IPS-20b (cell line): Measurements from ENCODE around the gene ABAT.

Source experiments
- H3K27ac ChIP-seq: one replicate; pipeline ENCODE4 v1.5.1; 2013; ENCODE audit warnings: low read length
- H3K27me3 ChIP-seq: 2 replicates; pipeline ENCODE4 v1.6.1; 2013; ENCODE audit warnings: mild to moderate bottlenecking, low read length, inconsistent platforms; ENCODE audit not compliant: insufficient read depth
- H3K36me3 ChIP-seq: 2 replicates; pipeline ENCODE4 v1.6.1; 2013; ENCODE audit warnings: low read depth, mild to moderate bottlenecking, inconsistent platforms, low read length, moderate library complexity; ENCODE audit not compliant: insufficient read depth
- H3K4me1 ChIP-seq: 2 replicates; pipeline ENCODE4 v1.6.1; 2013; ENCODE audit warnings: mild to moderate bottlenecking, control low read depth, inconsistent platforms, low read length, moderate library complexity; ENCODE audit not compliant: insufficient read depth
- H3K4me3 ChIP-seq: 2 replicates; pipeline ENCODE4 v1.5.1; 2013; ENCODE audit warnings: mild to moderate bottlenecking, low read length, inconsistent platforms
- H3K9ac ChIP-seq: 2 replicates; pipeline ENCODE4 v1.6.1; 2013; ENCODE audit warnings: low read depth, mild to moderate bottlenecking, inconsistent platforms, low read length, moderate library complexity
- H3K9me3 ChIP-seq: 2 replicates; pipeline ENCODE4 v1.6.1; 2013; ENCODE audit warnings: mild to moderate bottlenecking, low read depth, low read length, inconsistent platforms; ENCODE audit not compliant: insufficient read depth

The ABAT gene

GRCh38 chr16:8816967-8817655, 142.7 kb downstream of the ABAT start:
- no peaks in the 10 kb centered on the region for H3K27me3 ChIP-seq
- H3K4me1 ChIP-seq: no peaks in the 10 kb centered on the region; the same call in 1 of the 2 replicates
- no peak overlapping the region for H3K4me3 ChIP-seq
- no peak overlapping the region for H3K27ac ChIP-seq
- no peak overlapping the region for H3K9ac ChIP-seq
- H3K36me3 ChIP-seq: peaks cover 92% of the 10 kb centered on the region
- H3K9me3 ChIP-seq: no peaks in the 10 kb centered on the region

- no peak overlapping the region for H3K27ac ChIP-seq
- no peaks in the 10 kb centered on the region for H3K27me3 ChIP-seq
- H3K9ac ChIP-seq: no peak overlapping the region; the same call in 1 of the 2 replicates
Observed at GRCh38 chr16:8818504-8819270, 144.3 kb downstream of the ABAT start.

GRCh38 chr16:8819411-8820034, 145.1 kb downstream of the ABAT start:
- Histone ChIP-seq H3K9me3 (no peaks in the 10 kb centered on the region), H3K9ac (no peak overlapping the region), H3K4me1 (no peaks in the 10 kb centered on the region; the same call in 1 of the 2 replicates), H3K27ac (no peak overlapping the region), H3K27me3 (no peaks in the 10 kb centered on the region), H3K4me3 (no peak overlapping the region), H3K36me3 (peaks cover 89% of the 10 kb centered on the region)

More at GRCh38 chr16:8818504-8819270, 144.3 kb downstream of the ABAT start:
- Histone ChIP-seq H3K36me3 (peaks cover 89% of the 10 kb centered on the region), H3K4me1 (no peaks in the 10 kb centered on the region; the same call in 1 of the 2 replicates), H3K9me3 (no peaks in the 10 kb centered on the region), H3K4me3 (no peak overlapping the region)

GRCh38 chr16:8822403-8822802, 148.0 kb downstream of the ABAT start:
- no peak overlapping the region for H3K4me3 ChIP-seq
- no peak overlapping the region for H3K9ac ChIP-seq
- H3K27me3 ChIP-seq: no peaks in the 10 kb centered on the region
- no peaks in the 10 kb centered on the region for H3K9me3 ChIP-seq
- H3K4me1 ChIP-seq: no peaks in the 10 kb centered on the region; the same call in 1 of the 2 replicates
- H3K27ac ChIP-seq: no peak overlapping the region
- H3K36me3 ChIP-seq: peaks cover 82% of the 10 kb centered on the region

- Histone ChIP-seq H3K4me1 (peaks cover 22% of the 10 kb centered on the region; the same call in 1 of the 2 replicates), H3K9me3 (no peaks in the 10 kb centered on the region), H3K27ac (no peak overlapping the region), H3K36me3 (peaks cover 69% of the 10 kb centered on the region), H3K27me3 (no peaks in the 10 kb centered on the region), H3K4me3 (no peak overlapping the region), H3K9ac (no peak overlapping the region)
Observed at GRCh38 chr16:8826278-8826879, 152.0 kb downstream of the ABAT start.

- Histone ChIP-seq H3K36me3 (peaks cover 54% of the 10 kb centered on the region), H3K27ac (no peak overlapping the region), H3K4me1 (peaks cover 34% of the 10 kb centered on the region; the same call in 1 of the 2 replicates)
Observed at GRCh38 chr16:8828541-8829165, 154.2 kb downstream of the ABAT start.

GRCh38 chr16:8831450-8831849, 157.0 kb downstream of the ABAT start:
- H3K27ac ChIP-seq: peak overlapping the region; percentile 99
- peaks cover 34% of the 10 kb centered on the region for H3K4me1 ChIP-seq
- H3K9ac ChIP-seq: peak overlapping the region; percentile 93

More at GRCh38 chr16:8828541-8829165, 154.2 kb downstream of the ABAT start:
- H3K9me3 ChIP-seq: no peaks in the 10 kb centered on the region
- no peak overlapping the region for H3K9ac ChIP-seq
- no peak overlapping the region for H3K4me3 ChIP-seq
- no peaks in the 10 kb centered on the region for H3K27me3 ChIP-seq

GRCh38 chr16:8831871-8832716, 157.7 kb downstream of the ABAT start:
- Histone ChIP-seq H3K4me1 (peaks cover 34% of the 10 kb centered on the region), H3K36me3 (peaks cover 24% of the 10 kb centered on the region), H3K9ac (peak overlapping the region; percentile 93), H3K27ac (peak overlapping the region; percentile 99), H3K27me3 (no peaks in the 10 kb centered on the region), H3K4me3 (peak overlapping the region; percentile 53), H3K9me3 (no peaks in the 10 kb centered on the region)

More at GRCh38 chr16:8831450-8831849, 157.0 kb downstream of the ABAT start:
- Histone ChIP-seq H3K9me3 (no peaks in the 10 kb centered on the region), H3K4me3 (peak overlapping the region; percentile 46; the same call in 1 of the 2 replicates), H3K36me3 (peaks cover 30% of the 10 kb centered on the region), H3K27me3 (no peaks in the 10 kb centered on the region)

- Histone ChIP-seq H3K9me3 (no peaks in the 10 kb centered on the region), H3K27ac (peak overlapping the region; percentile 99), H3K4me3 (peak overlapping the region; percentile 53; the same call in 1 of the 2 replicates), H3K4me1 (peaks cover 34% of the 10 kb centered on the region), H3K9ac (peak overlapping the region; percentile 93), H3K27me3 (no peaks in the 10 kb centered on the region), H3K36me3 (peaks cover 24% of the 10 kb centered on the region)
Observed at GRCh38 chr16:8832717-8833105, 158.3 kb downstream of the ABAT start.
